Measurements from ENCODE around the gene SYNE1. TPM values are rescaled to one million over a fixed set of nuclear protein-coding genes. Genes with fewer than 3 reads are reported as not detected.
"Not testable (repeated sequence)": the region's sequence is repeated elsewhere in the genome, so short reads cannot be mapped to it uniquely, and the experiment has no call there.

The SYNE1 gene
- total RNA-seq, 1 donor = 95.3 TPM

DNA sequence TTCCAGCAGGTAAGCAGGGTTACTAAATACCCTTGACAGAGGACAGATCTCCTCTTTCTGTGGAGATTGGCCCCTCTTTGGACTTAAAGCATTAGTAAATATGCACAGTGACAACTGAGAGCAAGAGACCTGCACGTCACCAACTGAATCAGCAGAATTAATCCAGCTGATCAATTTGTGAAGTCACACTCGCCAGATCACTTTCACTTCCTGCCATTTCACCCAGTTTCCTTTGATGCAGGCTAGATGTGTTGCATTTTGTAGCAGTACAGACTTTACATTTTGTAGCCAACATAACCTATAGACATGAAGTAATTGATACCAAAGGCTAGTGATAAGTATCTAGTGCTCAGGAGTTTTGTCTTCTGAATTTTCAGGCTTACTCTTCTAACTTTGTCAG, 11.9 kb downstream of the SYNE1 start:
- DNase-seq (ENCODE audit: low read depth in 2 of 3, low spot score in 2 of 3) = no peak

DNA sequence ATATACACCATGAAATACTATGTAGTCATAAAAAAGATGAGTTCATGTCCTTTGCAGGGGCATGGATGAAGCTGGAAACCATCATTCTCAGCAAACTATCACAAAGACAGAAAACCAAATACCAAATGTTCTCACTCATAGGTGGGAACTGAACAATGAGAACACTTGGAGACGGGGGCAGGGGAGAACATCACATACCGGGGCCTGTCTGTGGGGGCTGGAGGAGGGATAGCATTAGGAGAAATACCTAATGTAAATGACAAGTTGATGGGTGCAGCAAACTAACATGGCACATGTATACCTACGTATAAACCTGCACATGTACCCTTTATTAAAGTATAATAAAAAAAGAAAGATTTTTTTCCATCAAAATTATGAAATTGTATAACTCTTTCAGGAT, 22.4 kb downstream of the SYNE1 start:
- not testable (repeated sequence) for DNase-seq (ENCODE audit: low read depth in 2 of 3, low spot score in 2 of 3)

DNA sequence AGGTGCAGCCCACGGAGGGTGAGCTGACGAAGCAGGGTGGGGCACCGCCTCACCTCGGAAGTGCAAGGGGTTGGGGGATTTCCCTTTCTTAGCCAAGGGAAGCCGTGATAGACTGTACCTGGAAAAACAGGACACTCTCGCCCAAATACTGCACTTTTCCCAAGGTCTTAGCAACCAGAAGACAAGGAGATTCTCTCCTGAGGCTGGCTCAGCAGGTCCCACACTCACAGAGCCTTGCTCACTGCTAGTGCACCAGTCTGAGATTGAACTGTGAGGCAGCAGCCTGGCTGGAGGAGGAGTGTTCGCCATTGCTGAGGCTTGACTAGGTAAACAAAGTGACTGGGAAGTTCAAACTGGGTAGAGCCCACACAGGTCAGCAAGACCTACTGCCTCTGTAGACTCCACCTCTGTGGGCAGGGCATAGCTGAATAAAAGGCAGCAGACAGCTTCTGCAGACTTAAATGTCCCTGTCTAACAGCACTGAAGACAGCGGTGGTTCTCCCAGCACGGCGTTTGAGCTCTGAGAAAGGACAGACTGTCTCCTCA, 28.0 kb downstream of the SYNE1 start:
- no peak for DNase-seq (ENCODE audit: low read depth in 2 of 3, low spot score in 2 of 3)

DNA sequence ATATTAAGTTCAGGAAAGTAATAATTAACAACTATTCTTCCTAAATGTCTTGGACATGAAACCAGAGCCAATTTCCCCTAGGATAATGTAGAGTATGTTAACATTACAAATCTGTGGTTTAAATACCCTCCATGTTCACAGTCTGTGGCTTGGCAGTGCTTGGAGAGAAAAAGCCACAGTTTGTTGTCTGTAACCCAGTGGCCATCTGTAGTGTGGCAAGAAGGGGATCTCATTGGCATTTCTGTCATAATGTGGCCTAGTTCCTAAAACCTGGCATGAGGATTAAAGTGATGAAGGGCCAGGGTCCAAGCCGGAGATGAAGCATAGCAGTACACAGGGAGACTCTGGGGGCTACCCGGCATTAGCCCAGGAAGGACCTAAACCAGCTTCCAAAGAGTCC, 31.2 kb downstream of the SYNE1 start:
- no peak for DNase-seq (ENCODE audit: low read depth in 2 of 3, low spot score in 2 of 3)

DNA sequence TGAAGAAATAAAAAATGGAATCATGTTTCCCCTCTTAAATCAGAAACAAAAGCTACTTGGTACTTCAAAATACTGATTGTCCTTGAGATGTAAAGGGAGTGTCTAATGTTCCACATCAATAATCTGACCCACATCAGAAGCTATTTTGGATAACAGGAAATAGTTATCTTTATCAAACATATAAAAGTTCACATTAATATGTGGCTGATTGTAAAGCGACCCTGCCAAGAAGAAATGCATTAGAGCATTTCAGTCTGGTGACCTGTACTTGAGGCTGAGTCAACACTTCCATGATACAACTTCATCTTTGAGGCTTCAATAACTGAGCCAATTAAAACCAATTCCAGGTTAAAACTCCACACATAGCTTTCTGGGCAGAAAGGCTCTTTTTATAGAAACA, 31.8 kb downstream of the SYNE1 start:
- no peak for DNase-seq (ENCODE audit: low read depth in 2 of 3, low spot score in 2 of 3)

DNA sequence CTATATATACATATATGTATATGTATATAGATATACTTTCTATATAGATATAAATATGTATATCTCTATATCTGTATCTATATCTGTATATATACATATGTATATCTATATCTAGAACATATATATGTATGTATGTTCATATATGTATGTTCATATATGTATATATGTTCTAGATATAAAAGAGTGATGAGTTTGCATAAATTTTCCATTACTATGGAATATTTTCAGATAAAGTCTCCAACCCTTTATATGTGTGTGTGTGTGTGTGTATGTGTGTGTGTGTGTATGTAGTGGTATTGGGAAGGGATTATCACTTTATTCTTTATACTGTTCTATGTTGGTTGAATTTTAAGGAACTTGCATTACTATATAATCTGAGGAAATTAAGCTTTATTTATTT, 33.3 kb downstream of the SYNE1 start:
- DNase-seq (ENCODE audit: low read depth in 2 of 3, low spot score in 2 of 3) = no peak

DNA sequence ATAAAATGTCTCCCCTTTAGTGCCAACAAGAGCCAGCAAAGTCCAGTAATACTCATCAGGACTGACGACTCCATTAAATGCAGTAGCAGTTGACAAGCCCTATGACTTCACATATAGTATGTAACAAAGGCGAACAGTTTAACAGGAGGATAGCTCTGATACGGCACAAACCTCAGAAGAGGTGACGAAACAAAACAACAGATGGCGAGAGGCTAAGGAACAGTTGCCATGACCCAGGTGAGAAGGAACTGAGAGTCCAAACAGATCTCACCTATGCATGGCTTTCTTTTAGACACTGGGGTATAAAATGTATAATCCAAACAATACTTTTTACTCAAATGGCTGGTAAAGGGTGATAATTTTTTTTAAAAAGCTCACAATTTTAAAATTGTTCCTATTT, 37.1 kb downstream of the SYNE1 start:
- DNase-seq (ENCODE audit: low read depth in 2 of 3, low spot score in 2 of 3) = no peak

DNA sequence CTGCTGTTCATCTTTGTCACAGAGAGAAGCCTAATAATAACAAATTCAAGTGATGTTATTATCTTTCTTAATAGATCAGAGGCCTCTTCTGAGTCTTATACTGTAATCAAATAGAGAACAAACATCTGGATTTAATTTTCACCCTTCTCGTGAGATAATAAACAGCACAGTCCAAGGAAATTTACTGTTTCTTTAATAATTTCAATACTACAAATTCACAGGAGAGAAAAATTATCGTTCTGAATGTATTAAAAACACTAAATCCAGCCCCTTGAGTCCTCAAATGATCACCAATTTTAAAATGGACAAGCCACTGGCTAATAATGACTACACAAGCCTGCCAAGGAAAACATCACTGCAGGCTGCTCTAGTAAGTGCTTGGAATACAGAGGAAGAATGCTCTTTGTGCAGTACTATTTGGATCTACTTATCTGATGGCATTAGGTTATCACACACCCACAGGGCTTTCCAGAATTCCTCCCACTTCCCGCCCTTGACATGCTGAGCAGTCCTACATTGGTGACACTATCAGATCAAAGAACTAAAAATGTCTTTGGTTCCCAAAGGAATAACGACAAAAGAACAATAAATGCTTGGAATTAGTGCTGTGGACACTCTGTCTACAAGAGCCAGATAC, 38.1 kb downstream of the SYNE1 start:
- no peak for DNase-seq (ENCODE audit: low read depth in 2 of 3, low spot score in 2 of 3)

DNA sequence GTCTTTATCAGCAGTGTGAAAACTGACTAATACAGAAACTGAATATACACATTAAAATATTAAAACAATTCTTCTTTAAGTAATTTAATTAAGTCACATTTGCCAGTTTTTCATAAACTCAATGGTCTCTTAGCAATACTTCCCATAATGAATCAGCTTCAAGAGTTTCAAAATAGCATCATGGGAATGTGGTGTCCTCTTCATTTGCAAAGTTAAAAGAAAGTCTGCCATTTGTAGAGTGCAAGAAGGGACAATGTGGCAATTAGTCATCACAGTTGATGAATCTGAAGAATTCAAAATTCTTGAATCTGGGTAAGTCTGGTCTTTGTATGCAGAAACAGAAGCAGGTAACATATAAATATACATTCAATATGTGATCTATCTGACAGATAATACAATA, 38.7 kb downstream of the SYNE1 start:
- DNase-seq (ENCODE audit: low read depth in 2 of 3, low spot score in 2 of 3) = no peak

DNA sequence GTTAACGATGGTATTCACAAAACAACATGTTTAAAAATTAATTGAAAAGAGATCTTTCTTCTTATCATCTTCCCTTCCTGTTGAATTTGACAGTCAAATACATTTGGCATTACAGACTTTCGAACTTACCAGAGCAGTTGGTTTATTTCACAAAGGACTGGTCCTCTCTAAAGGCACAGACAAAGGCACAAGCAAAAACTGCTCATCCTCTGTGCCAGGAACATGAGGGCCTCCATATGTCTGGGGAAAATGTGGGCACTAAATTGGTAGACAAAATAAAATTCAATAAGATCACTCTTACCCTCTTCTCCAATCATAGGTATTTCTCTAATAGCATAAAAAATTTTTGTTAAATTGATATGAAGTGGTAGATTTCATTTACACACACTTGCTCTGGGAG, 40.4 kb downstream of the SYNE1 start:
- DNase-seq (ENCODE audit: low read depth in 2 of 3, low spot score in 2 of 3) = no peak

DNA sequence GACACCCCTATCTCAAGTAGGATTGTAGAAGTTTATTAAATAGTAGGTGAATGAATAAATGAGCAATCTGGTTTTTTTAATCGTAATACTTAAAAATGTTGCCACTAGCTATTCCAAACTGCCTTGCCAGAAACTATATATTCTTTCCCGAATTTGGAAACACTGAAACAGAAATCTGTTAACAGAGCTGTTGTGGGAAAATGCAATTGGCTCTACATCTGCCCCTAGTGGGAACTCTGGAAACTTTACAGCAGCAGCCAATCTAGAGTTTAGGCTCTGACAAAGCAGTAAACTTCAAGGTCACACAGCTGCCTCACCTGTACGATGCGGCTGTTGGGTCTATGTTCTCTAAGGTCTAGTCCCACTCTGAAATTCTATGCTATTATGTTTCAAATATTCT, 41.7 kb downstream of the SYNE1 start:
- peak in 1 of 3 donors; percentile 13 for DNase-seq (ENCODE audit: low read depth in 2 of 3, low spot score in 2 of 3)

DNA sequence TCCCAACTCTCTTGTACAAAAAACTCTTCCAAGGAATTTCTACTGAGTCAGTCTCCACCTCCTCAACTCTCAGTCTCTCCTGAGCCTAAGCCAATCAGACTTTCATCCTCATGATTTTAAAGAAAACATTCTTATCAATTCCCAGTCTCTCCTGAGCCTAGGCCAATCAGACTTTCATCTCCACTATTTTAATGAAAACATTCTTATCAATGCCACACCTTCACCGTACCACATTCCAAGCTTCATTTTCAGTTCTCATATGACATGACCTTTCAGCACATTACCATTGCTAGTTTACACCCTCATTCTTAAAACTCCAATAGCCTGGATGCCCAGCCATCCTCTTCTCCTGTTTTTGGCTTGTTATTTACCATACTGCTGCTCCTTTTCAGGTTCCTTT, 42.5 kb downstream of the SYNE1 start:
- DNase-seq (ENCODE audit: low read depth in 2 of 3, low spot score in 2 of 3) = no peak

DNA sequence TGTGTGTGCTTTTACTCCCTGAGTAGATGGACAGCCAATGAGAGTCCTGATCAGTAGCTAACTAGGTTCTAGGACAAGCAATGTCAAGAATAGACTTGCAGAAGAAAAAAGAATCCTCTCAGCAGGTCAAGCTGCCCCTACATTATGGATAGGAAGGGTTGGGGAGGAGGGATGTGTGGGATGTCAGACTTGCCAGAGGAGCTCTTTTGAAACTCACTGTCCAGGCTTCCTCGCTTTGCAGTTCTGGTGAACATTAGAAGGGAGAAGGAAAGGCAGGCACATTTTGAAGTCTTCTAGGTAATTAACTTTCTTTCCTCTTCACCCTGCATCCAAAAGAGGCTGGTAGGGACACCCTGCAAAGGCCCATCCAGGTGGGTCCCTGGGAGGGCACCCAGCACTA, 48.7 kb downstream of the SYNE1 start:
- DNase-seq (ENCODE audit: low read depth in 2 of 3, low spot score in 2 of 3) = no peak

DNA sequence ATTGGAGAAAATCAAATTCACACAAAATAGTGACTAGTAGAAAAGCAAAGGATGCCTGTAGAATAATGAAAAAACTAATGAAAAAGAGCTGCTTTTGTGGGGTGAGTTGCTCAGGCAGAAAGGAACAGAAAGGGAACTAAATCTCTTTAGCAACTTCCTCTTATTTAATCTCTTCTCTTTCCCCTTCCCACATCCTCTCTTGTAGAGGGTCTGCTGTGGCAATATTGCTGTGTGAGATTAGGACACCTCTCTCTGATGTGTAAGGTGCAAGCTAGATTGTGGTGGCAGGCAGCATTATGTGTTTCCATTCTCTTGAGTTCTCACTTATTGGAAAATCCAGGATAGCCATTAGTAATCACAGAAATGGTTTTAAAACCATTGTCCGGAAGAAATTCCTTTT, 49.7 kb downstream of the SYNE1 start:
- peak in 2 of 3 donors; percentile 46 to 74 for DNase-seq (ENCODE audit: low read depth in 2 of 3, low spot score in 2 of 3)

DNA sequence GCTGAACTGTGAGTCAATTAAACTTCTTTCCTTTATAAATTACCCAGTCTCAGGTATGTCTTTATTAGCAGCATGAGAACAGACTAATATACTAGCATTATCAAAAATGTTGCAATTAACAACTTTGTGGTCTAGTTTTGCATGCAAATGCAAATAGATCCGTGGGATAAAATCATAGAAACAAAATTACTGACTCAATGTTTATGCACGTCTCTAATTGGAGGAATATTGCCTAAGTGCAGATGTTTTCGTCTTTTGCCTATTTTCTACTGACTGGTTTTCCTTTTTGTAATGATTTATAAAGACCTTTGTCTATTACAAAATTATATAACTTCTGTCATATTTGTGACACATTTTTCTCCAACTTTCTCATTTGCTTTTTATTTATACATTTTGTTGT, 51.9 kb downstream of the SYNE1 start:
- DNase-seq (ENCODE audit: low read depth in 2 of 3, low spot score in 2 of 3) = no peak

DNA sequence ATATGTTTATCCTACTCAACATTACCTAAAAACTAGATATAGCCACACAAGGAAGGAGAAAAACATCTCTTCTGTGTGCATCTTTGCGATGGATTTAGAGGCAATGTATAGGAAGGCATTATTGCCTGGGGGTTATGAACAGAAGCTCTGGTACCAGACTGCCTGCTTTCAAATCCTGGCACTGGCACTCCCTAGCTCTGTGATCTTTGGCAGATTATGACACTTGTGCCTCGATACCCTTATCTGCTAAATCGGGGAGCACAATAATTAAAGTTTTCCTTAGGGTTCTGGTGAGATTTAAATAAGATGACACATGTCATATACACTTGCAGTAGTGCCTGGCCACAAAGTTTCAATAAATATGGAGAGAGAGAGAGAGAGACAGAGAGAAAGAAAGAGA, 53.3 kb downstream of the SYNE1 start:
- DNase-seq (ENCODE audit: low read depth in 2 of 3, low spot score in 2 of 3) = no peak

DNA sequence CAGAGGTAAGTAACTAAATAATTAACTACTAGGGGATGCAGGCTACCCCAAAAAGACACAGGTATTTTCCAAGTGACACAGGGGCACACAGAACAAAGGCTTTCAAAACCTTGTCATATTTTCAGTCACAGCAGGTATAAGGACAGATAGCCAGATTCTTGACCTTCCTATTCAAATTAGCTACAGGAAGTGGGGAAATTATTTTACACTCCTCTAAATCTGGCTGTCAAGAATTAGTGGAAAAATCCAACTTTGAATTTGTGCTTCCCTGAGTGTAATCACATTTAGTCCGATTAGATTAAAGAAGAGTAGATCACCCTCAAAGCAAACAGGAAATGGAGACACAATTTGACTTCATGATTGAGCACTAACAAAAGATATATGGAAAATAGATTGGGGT, 60.6 kb downstream of the SYNE1 start:
- no peak for DNase-seq (ENCODE audit: low read depth in 2 of 3, low spot score in 2 of 3)

DNA sequence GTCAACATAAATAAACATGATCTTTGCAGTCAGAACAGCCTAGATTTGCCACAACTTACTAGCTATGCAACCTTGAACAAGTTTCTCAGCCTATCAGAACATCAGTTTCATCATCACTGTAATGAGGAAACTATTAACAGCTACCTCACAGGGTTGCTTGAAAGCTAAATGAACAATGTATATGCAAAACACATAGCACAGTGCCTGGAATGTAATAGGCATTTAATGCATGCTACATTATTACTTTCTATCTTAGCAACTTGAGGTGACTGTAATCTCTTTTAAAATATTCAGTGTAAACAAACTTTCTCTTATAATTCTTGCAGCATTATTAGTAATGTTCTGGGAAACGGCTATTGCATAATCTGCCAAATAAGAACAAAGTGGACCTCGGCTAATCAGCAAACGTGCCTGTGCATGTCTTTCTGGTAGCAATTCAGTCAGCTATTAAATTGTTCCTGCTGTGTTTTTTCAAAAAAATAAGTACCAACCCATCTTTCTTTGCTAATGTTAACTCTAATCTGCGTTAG, 61.5 kb downstream of the SYNE1 start:
- no peak for DNase-seq (ENCODE audit: low read depth in 2 of 3, low spot score in 2 of 3)

DNA sequence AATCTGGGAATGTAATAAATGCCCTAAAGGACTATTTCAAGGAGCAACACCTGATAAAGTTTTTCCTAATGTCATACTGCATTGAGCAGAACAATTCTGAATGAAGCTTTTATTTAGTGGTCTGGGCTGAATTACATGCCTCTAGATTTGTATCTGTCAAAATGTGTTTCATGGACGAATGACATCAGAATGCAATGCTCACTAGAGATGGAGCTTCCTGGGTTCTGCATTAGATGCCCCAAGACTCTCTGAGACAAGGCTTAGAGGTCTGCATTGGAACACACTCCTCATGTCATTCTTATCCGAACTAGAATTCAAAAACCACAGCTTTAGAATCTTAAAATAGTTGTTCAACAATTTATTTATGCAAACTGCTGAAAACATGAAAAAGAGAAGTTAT, 62.0 kb downstream of the SYNE1 start:
- DNase-seq (ENCODE audit: low read depth in 2 of 3, low spot score in 2 of 3) = no peak

DNA sequence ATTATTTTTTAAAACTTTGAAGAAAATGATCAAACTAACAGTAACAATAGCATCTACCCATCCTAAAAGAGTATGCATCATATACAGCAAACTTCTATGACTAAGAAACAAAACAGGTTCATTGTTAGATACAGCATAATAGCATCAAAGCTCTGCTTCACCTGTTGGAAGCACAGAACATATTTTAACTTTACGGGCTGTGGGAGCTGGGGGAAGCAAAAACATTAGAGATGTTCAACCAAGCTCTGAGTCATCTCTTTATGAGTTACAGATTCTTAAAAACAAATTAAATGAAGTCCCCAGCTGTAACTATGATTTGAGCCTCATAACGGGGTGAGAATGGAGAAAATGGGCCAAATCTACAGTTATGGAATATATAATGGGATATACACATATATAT, 63.4 kb downstream of the SYNE1 start:
- DNase-seq (ENCODE audit: low read depth in 2 of 3, low spot score in 2 of 3) = no peak

DNA sequence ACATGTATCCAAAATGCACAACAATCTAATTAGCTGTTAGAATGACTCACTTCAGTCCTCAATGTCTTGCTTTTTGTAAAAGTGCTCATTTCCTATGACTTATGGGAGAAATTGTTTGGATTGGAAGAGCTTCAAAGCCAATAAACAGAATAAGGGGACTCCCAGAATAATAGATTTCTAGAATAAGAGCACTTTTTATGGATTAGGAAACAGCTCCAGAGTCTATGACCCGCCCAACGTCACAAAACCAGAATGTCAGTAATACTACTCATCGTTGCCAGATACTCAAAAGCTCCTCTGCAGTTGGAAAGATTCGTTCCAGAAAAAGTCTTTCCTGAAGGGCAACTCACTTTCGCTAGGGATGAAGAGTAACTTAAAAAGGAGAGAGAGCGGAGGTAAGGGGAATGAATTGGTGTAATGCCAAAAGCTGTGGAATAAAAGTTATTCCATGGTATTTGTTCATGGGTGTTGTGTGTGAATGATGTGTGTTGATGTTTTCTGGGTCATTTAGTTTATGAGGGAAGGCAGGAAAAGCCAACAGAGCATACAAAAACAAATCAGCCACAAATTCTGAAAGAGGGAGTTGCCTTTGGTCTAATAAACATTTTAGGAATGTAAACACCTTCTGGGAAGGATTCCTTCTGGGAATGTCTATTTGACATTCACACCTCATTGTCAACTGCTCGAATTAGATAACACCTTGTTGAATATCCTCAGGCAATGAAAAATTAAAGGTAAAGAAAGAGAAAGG, 64.6 kb downstream of the SYNE1 start:
- DNase-seq (ENCODE audit: low read depth in 2 of 3, low spot score in 2 of 3) = no peak

DNA sequence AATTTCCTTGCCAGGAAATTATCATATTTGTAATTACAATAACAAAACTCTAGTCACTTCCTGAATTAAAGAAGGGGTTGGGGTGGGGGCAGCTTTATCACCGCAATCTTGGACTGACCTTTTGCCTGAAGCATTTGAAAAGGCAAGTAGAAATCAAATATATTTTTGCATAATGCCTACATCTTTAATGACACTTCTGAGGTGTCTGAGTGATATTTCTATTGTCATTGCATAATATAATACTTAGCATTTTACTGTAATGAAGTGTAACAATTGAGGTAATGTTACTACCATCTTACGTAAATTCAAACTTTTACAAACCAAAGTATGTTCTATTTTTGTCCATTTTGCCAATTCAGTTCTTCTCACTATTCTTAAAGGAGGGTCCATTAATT, 65.2 kb downstream of the SYNE1 start:
- no peak for DNase-seq (ENCODE audit: low read depth in 2 of 3, low spot score in 2 of 3)

Measured in hematopoietic multipotent progenitor cell (in vitro differentiated cells).